SIG-M5 treated with dmso at 0.1 percent for 504 hours (cell line): ENCODE data around the gene SIL1.

Experiments used
- DNase-seq: peaks from one replicate; lab custom pipeline; 2025; ENCODE audit not compliant: unreplicated experiment; lab: John Stamatoyannopoulos, UW

SIL1 gene

DNA sequence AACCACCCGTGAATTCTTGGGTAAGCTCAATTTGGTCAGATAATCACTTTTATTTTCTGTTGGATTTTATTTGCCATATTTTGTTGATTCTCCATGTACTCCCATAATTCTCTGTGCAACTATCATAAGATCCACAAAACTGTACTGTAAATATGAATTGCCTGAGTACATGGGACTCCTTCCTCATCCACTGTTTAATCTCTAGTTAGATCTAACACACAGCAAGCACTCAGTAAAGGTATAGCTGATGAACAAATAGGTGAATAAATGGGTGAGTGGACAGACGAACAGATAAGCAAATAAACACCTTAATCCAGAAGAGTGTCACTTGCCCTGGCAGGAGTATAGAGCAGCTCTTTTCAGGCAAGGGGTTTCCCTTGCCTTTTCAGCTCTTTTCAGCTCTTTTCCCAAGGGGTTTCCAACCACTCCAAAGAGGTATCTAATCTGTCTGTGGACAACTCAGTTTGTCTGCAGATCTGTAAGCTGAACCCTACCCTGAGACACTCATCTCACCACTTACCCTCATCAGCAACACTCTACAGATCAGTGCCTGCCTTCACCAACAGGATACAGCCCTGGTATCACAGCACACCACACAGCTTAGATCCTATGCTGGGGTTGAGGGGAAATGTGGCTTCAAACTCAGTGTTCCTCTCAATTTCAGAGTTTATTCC lies 51.2 kb downstream of the SIL1 start:
- no peak for DNase-seq

DNA sequence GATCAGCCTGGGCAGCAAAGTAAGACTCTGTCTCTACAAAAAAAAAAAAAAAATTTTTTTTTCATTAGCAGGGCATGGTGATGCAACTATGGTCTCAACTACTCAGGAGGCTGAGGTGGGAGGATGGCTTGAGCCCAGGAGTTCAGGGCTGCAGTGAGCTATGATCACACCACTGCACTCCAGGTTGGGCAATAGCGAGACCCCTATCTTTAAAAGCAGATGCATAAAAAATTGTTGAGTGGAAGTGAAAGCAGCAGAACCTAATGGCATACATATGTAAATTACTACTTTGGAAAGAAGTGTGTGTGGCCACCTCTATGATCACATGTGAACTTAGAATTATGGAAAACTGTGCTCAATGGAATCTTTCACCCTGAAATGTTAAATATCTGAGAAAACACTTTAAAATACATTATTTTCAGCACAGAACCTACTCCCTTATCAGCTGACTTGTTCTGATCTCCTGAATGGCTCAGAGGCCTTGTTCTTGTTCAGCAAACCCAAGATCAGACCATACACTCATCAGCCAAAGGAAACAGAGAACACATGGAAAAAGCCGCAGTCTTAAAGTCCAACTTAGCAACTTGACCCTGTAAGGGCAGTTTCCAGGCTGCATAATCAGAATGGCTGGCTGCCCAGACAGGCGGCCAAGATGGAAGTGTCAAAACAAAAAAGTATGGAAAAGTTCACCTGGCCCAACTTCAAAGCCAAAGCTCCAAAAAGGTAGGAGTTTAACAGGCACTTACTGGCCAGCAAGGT lies 56.5 kb downstream of the SIL1 start:
- peak; percentile 71 for DNase-seq

DNA sequence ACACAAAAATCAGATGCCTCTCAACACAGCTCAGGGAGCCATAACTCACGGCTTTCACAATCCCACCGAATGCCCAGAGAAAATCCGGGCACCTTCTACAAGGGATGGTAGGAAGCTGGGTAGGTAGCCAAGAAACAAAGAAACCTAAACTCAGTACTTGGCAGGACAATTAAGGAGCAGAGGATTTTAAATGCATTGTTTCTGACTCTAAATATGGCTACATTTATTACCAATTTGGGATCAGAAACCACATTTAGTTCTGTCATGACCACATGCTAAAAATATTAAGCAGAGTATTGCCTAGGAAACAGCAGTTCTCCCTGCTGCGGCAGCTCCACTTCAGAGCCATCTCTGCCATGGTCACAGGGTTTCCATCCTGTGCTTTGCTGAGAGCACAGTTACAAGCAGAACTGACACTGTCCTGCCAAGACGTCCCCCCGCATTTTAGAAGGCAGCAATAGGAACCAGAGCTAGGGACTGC lies 57.5 kb downstream of the SIL1 start:
- DNase-seq = peak; percentile 25

DNA sequence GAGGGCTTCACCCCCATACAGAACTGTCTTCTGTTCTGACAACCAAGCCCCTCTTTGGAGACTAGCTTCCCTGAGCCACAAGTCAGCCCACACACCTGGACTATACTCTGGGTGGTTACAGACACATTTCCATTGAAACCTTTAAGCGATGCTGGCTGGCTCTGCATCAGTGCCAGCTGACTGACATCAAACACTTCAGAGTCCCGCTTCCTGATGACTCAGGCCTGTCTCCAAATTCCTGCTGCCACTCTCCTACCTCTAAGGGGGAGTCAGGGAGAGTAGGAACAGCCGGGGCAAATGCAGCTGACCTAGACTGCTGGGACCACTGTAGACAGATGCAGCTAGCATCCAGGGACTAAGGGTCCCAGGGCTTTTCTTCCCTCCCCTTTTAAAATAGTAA lies 59.4 kb downstream of the SIL1 start:
- DNase-seq = no peak

DNA sequence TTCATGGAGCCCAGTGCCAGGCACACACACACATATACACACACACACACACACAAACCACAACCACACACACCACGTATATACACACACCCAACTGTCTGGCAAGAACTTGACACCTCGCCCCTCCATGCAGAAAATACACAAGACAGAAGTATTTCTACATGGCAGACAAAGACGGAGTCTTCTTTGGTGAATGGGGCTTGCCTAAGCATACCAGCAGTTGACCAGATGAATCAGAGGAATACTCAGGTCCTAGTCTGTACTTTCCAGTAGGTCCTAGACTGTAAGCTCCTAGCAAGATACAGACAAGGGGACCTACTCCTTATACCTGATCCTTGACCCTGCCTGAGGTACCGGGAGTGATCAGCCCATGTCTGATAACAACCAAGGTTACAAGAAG lies 60.1 kb downstream of the SIL1 start:
- DNase-seq = no peak

DNA sequence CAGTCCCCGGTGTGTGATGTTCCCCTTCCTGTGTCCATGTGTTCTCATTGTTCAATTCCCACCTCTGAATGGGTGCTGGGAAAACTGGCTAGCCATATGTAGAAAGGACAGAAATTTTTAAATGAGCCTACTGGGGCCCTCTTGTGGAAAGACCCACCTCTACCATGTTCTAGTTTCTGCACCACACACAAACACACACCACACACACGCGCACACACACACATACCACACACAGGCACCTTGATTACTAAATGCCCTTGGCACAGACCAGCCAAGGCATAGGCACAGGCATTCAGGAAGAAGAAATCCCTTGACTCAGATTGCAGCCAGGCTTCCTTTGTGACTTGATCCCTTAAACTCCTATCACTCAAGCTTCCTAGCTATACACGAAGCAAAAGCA lies 60.5 kb downstream of the SIL1 start:
- no peak for DNase-seq

DNA sequence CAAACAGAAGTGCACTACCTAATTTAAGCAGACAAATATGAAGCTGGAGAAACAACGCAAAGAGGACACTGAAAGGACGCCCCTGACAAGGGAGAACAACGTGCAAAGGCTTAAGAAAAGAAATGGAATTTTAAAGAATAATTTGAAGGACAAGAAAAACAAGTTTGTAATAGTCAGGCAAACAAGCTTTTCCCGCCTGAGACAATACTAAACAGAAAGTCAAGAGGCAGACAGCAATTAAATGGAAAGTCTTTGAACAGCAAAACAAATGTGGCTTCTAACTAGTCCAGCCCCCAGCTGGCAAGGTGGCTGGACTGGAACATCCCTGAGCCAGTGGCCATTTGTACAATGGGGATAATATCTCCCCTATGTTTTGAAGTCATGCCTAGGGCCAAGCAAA lies 63.3 kb downstream of the SIL1 start:
- no peak for DNase-seq

DNA sequence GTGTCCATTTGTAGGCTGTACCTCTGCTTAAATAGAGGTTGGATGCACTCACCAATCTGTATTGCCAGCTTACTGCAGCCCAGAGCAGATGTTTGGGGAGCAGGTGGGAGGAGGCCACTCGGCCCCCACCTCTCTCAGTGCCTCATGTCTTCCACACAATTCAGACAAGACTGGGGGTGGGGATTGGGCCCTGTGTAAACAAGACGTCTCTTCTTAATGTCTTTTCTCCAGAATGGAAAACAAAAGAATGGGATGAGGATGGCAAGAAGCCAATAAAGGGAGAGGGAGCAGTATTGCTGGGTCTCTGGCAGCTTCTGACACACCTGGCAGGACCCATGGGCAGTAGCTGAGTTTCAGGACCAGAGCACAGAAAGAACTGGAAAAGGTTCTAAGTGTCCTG lies 64.9 kb downstream of the SIL1 start:
- no peak for DNase-seq

DNA sequence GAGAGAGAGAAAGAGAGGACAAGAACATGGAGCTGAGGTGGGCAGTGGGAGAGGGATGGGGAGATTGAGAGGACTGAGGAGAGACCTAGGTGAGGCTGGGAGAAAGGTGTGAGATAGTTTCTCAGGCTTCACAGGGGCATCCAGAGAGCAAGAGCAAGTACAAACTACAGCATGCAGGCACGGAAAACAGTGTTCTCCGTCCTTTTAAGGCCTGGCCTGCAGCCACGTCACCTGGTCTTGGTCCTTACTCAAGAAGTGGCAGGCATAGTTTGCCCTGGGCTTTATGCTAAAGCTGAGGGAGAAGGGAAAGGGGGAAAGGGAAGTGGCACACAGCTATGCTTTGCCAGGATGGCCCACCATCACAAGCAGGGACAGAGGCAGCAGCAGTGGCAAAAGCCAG lies 65.7 kb downstream of the SIL1 start:
- no peak for DNase-seq

DNA sequence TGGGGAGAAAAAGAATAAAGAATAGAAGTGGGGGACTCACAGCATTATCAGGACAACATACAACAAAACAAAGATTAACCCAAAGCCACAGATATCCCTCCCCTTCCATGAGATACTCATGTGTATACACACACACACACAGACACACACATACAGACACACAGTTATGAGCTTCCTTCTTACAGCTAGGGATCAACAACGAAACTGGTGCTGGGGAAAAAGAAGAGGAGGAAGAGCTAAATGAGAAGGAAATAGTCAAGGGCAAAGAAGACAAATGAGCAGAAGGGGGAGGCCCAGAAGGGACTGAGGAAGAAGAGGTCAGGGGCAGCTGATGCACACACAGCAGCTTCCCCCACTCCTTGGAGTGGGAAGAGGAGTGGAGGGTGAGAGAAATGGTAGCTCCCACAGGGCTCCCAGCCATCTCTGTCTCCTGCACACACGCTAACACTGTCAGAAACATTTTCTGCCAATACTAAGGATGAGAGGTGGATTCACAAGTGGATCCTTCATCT lies 66.2 kb downstream of the SIL1 start:
- no peak for DNase-seq

DNA sequence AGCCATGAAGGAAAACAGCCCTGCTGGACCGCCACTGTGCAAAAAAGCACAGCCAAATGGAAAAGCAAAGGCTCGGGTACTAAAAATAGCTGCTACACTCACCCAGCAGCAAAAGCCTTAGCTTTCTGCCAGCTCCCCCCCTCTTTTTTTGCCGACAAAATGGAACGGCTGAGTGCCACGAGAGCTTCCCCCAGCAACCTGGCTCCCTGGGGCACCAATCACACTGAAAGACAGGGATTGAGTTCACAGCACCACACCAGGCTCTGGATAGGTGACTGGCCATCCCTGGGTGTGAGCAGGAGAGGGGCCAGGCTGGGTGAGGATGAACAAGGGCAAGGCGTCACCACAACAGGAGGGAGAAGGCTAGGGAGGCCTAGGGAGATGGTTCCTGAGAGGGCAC lies 66.7 kb downstream of the SIL1 start:
- no peak for DNase-seq

DNA sequence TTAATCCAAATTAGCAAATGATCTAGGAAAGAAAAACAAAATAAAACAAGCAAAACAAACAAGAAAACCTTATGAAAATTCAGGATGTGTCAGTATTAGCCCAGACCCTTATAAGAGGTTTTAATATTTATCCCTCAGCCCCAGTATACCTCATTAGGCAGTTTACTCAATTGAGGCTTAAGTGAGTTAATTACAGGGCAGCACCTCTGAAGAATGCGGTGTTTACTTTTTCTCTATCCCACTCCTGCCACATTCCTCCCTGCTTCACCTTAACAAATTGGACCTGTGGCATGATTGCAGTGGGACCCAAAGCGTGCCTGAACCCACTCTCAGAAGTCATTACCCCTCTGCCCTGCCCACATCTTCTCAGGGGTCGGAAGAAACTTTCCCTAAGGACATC lies 67.1 kb downstream of the SIL1 start:
- no peak for DNase-seq

DNA sequence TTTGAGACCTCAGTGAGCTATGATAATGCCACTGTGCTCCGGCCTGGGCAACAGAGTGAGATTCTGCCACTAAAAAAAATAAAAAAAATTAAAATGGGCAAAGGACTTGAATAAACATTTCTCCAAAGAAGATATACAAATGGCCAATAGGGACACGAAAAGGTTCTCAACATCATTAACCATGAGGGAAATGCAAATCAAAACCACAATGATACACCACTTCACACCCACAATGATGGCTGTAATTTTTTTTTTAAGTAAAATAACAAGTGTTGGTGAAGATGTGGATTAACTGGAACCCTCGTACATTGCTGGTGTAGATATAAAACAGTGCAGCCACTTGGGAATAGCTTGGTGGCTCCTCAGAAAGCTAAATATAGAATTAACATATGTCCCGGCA lies 68.0 kb downstream of the SIL1 start:
- DNase-seq = no peak

DNA sequence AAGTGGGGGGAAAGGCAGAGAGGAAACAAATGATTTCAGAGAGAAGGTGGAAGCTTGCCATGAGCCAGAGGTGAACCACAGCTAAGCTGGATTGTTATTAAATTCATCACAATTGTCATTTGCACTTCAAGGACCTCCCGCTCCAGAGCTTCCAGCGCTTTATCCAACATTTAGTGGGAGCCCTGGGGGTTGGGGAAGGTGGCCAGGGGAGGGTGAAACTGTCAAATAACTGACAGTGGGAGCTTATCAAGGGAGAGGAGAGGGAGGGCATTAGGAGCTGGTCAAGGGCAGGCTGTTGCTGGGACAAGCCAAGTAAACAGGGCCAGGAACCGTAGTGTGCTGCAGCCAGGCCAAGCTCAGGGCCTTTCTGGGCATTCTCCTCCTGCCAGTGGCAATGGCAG lies 71.5 kb downstream of the SIL1 start:
- no peak for DNase-seq

DNA sequence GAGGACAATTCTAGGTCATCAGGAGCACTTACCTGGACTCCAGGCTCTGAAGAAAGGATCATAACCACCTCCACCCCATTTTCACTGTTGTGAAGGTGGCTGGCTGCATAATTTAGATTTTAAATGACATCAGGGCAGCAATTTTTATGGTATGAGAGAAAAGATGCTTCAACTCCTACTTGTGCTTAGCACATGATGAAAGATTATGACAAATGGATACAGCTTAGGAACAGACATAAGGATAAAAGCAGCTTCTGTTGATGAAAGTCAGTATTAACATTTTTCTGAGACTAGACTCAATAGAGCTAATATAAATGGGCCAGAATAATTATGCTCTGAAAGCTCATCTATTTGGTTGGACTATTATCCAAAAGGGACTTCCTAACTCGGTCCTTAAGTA lies 72.2 kb downstream of the SIL1 start:
- DNase-seq = no peak

DNA sequence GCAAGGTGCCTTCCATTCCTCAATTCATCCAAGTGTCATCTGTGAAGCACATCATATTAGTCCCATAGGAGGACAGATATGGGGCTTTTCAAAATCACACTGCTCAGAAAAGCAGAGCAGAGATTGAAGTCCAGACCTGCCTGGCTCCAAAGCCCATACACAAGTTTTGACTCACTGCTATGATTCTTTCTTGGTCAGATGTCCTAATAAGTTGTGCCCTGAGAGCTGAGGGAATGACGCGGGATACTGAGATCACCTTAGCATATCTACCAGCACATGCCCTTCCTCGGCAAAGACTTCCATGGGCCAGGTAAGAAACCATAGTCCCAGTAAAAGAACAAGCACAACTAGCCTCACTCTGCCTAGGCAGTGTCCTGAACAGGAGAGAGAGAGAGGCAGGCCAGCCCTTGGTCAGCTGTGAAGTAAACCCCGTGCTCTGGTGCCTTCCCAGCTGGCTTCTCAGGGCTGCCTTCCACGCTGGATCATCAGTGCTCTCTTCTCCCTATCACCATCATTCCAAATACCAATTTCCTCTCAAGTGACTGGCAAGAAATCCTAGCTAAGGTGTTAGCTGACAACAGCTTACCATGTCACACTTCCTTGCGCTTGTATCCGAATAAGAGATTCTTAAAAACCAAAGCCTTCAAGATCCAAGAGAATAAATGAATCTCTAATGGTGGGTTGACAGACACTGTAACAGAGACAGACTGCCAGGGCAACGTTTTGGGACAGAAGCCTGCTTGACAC lies 73.2 kb downstream of the SIL1 start:
- no peak for DNase-seq

DNA sequence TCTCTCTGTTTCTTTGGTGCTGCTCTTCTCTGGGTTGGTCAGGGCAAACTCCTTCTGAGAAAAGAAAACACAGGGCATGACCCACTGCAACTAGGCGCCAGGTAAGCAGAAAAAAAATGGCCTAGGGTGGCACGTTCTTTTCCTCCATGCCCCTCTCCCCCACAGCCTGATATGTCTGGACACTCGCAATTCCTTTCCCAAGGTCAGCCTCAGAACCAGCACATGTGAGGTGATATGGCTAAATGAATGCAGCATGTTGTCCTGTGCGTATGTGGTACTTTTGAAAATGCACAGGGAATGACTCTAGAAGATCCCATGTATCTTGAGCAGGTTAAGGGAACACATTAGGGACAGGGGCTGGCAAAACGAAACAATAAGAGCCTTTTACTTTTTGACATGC lies 77.0 kb downstream of the SIL1 start:
- DNase-seq = no peak

DNA sequence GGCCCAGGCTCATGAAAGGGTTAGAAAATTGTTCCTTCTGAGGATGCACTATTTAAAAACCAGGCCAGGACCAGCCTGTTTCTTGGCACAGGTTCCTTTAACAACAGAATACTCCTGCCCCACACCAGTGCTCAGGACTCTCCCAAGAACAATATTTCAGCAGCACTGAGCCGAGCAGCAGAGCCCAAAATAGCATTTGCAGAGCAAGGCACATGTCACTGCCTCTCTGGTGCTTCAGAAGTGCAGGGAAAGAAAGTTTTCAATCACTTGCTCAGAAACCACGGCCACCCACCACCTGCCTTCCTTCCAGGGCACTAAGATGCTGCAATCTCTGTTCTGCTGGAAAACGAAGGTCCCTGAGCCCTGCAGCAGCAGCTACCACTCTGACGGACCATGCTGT lies 77.6 kb downstream of the SIL1 start:
- DNase-seq = no peak

DNA sequence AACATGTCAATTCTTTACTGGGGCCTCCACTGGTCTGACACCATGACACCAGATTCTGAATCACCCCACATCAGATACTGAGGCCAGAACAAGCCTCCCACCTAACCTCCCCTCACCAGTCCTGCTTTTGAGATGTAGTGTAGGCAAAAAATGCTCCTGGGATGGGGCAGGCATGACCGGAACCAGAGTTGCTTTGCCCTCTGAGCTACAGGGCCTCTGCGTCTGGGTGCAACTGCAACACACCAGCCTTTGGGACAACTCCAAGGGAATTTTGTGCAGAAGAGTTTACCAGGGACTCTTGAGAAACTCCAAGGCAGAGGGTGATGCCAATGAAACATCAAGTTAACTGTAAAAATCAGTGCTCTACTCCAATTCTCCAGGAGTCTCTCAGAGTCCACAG lies 79.4 kb downstream of the SIL1 start:
- DNase-seq = no peak

DNA sequence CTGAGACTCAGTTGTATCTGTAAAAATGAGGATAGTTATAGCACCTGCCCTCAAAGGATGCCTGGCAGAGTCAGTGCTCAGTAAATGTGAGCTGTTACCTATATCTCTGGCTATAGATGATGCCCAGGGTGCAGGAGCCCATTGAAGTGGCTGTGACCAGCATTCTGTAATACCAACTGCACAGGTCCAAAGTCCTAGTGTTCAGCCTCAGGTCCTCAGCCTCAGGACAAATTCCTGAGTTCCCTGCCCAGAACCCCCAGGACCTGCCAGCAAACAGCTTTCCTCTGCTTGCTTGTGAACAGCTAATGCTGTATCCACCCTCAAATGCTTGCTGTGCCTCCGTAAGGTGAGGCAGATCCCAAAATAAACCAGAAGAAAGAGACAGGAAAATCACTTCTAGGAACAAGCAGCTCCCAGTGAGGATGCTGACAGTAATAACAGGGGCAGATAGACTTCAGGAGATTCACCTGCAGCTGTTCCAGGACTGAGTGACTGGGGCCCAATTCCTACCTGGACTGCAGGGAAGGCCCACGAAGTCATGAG lies 80.8 kb downstream of the SIL1 start:
- no peak for DNase-seq

DNA sequence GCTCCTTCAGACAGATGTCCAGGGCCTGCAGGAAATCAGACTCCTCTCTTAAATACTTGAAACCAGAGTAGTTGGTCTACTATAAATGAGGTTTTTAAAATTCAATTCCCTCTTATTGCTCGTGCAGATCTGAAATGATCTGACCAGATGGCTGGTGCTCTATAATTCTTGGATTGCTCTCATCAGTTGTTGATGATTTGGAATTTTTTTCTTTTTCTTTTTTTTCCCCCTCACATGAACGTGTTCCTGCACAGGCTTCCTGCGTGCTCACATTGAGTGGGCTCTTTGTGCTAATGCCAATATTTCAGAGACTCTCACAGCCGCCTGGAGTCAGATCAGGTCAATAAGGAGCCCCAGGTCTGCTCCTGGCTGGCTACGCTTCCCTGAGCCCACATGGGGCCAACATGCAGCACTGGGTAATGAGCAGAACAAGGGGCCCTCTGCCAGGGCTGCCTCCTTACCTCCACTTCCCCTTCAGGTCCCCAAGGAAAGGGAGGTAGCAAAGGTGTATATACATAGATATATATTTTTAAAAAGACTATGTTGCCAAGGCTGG lies 82.0 kb downstream of the SIL1 start:
- DNase-seq = no peak
